Germinal center (tissue), 1 donor: ENCODE data around the gene RABIF.
"Not testable (repeated sequence)": the region's sequence is repeated elsewhere in the genome, so short reads cannot be mapped to it uniquely, and the experiment has no call there.

Experiments
- DNase-seq: peaks from one replicate; pipeline ENCODE4 v3.0.0; 2012; ENCODE audit warnings: mixed read lengths, low spot score

The RABIF gene

DNA sequence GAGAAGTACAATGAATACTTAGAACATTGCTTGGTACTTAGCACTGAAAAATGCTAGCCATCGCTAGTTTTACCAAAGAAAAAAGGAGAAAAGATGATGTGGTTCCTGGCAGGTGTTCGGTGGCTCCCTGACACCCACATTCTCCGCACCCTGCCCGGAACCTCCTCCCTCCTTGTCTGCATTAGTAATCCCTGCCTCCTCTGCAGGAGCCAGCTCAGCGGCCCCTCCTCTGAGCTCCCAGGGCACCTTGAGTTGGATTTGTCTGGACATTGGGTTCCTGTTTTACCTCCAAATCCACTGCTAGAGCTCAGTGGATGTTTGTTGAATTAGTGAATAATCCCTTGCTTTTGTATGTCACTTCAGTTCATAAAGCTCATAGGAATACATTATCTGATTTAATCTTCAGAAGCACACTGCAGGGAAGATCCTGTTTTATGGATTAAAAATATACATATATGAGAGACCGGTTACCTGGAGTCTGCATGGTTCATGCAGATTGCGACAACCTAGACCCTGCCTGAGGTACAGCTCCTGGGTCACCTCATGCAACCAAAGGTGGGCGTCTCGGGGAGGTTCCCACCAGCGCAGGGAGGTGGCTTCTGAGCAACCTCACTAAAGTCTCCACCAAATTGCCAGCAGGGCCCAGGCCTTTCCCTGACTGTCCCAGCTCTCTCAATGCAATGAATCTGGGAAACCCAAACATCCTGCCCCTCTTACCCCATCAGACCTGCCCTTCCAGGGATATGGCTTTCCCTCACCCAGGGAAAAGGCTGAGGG is 54.0 kb downstream of the RABIF start:
- DNase-seq, result no peak

DNA sequence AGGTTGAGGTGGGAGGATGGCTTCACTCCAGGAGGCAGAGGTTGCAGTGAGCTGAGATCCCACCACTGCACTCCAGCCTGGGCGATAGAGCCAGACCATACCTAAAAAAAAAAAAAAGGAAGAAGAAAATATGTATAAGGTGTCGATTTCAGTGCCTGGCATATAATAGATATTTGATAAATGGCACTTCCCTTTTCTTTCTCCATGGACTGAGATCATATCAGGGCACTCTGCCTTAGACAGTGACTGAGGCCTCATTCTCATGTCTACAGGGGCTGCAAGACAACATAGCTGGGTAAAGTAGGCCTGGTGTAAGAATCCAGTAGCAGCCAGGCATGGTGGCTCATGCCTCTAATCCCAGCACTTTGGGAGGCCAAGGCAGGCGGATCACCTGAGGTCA is 57.0 kb downstream of the RABIF start:
- no peak for DNase-seq

DNA sequence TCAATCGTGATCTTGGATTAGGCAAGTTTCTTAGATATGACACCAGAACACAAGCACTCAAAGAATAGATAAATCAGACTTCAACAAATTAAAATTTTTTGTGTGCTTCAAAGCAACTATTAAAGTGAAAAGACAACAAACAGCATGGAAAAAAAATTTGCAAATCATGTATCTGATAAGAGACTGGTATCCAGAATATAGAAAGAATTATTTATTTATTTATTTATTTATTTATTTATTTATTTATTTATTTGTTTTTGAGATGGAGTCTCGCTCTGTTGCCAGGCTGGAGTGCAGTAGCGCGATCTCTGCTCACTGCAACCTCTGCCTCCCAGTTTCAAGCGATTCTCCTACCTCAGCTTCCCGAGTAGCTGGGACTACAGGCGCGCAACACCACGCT is 59.7 kb downstream of the RABIF start:
- not testable (repeated sequence) for DNase-seq
